ENCODE data around the gene PLXDC1. TPM values are rescaled to one million over a fixed set of nuclear protein-coding genes. Genes with fewer than 3 reads are reported as not detected.

PLXDC1 gene
- total RNA-seq (2014; rRNA removed; shearing (Covaris generic)) = 1.5 and 4.7 TPM in 2 replicates

DNA sequence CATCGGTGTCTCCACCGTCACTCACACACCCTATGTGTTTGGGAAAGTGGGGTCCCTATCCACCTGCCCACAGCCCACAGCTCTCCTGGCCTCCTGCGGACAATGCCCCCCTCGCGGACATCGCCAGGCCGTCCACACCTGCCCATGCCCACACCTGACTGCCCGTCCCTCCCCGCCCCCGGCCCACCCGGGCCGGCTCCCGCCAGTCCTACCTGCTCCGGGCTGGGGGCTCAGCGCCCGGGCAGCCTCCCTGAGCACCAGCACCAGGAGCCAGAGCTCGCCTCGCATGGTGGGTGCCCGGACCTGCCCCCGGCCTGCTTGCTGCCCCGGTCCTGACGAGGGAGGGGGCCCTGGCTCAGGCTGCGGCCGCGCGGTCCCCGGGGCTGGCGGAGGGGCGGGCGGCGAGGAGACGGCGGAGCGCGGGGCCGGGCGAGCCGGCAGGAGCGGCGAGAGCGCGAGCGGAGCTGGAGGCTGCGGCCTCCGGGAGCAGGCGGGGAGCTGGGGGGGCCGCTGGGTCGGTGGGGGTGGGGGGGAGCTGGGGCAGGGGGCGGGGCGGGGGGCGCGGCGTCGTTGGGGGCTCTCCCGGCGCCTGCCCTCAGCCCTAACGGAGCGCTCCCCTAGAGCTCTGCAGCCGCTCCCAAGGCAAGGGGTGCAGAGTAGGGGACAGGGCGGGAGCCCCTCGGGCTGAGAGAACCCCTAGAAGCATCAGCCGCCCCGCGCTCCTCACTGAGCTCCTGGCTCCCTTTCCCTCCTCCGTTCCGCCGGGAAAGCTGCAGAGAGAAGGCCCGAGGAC, at the start of gene PLXDC1:
Gene PLXDC1, minus strand, starts transcription at position 488 of the 793 bp plus-strand sequence. Its CDS starts 200 bp downstream, at position 288.
- in situ Hi-C loops (cut with HindIII; ENCODE audit: low sequenced_read_pairs) = no loop called here
- DNase-seq (ENCODE audit: low spot score) = no peak

DNA sequence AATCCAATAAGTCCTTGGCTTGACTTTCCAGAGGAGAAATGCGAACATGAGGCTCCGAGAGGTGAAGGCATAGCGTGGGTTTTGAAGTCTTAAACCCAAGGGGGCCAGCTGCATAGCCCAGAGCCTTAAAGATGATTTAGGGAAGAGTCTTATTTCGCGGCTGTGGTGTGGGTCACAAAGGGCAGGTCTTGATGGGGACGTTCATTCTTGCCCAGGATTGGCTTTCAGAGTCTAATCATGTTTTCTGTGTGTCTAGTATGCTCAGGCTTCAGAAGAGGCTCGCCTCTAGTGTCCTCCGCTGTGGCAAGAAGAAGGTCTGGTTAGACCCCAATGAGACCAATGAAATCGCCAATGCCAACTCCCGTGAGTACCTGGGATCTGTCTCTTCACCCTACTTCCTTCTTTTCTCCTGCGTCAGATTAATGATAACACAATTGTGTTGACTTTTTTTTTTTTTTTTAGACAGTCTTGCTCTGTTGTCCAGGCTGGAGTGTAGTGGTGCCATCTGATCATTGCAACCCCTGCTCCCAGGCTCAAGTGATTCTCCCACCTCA, 49.6 kb upstream of the PLXDC1 start:
- DNase-seq (ENCODE audit: low spot score) = no peak
- in situ Hi-C loops (cut with HindIII; ENCODE audit: low sequenced_read_pairs) = no loop called here

DNA sequence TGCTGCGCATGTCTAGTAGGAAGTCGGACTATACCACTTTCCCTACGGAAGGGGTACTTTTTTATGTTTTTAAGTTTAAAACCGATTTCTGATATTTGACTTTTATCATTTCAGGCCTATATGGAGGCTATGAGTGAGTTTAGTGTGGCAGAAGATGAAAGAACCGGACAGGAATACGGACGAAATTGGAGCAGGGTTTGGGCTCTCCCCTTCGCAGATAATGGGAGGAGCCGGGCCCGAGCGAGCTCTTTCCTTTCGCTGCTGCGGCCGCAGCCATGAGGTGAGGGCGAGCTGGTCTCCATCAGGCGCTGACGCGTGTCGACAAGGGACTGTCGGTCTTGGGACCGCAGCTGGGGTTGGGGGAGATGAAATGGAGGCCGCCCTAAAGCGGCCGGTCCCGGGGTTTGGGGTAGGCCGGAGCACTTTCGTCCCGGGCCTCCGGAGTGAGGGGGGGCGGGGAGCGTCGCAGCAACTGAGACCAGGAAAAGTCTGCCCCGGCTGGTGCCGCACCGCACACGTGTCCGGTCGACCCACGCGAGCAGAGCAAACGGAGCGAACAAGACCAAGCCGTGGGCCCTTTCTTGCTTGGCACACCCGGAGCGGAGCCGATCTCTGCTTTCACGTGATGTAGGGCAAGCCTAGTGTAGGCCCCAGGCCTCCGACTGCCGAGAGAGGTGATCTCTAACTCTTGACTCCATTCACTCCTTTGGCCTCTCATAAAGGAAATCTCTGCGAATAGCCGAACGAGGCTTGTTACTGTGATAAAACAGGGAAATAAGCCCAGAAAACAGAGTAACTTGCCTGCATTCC, 48.8 kb upstream of the PLXDC1 start, which contains the start of gene RPL19:
Gene RPL19, plus strand, starts transcription at position 214 of the 810 bp plus-strand sequence. Its CDS starts 62 bp downstream, at position 276.
- DNase-seq (ENCODE audit: low spot score) = no peak
- in situ Hi-C loops (cut with HindIII; ENCODE audit: low sequenced_read_pairs) = no loop called here

DNA sequence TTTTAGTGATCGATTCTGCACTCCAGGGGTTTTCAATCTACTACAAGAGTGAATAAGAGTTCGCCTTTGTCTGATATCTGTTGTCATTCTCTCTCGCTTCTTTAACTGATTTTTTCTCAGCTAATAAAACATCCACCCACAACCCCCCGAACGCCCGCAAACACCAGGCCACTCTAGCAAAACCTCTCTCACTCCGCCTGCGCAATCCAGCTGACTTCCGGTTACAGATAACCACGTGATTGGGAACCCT, 48.3 kb upstream of the PLXDC1 start:
- DNase-seq (ENCODE audit: low spot score) = peak; percentile 93
- in situ Hi-C loops (cut with HindIII; ENCODE audit: low sequenced_read_pairs) = loop anchor here (25.0 kb wide), 1 partner anchor 137 kb away; no protein-coding TSS in a partner anchor

DNA sequence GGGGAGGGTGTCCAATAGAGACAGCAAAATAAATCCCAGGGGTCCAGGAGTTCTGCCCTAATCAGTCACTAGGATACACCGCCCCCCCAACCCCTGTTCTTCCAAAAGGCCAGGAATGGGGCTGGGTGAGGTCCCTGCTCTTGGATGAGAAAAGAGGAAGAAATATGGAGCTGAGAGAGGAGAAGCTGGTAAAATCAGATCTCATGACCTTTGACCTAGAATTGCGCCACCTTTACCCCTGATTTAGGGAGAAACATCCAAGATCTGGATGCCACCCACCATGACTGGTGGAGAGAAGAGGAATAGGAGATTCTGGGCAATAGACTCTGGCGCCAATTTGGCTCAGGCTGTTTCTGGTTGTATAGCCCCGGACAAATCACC, 46.7 kb upstream of the PLXDC1 start:
- DNase-seq (ENCODE audit: low spot score) = no peak
- in situ Hi-C loops (cut with HindIII; ENCODE audit: low sequenced_read_pairs) = loop anchor here (25.0 kb wide), 1 partner anchor 136 kb away; no protein-coding TSS in a partner anchor

DNA sequence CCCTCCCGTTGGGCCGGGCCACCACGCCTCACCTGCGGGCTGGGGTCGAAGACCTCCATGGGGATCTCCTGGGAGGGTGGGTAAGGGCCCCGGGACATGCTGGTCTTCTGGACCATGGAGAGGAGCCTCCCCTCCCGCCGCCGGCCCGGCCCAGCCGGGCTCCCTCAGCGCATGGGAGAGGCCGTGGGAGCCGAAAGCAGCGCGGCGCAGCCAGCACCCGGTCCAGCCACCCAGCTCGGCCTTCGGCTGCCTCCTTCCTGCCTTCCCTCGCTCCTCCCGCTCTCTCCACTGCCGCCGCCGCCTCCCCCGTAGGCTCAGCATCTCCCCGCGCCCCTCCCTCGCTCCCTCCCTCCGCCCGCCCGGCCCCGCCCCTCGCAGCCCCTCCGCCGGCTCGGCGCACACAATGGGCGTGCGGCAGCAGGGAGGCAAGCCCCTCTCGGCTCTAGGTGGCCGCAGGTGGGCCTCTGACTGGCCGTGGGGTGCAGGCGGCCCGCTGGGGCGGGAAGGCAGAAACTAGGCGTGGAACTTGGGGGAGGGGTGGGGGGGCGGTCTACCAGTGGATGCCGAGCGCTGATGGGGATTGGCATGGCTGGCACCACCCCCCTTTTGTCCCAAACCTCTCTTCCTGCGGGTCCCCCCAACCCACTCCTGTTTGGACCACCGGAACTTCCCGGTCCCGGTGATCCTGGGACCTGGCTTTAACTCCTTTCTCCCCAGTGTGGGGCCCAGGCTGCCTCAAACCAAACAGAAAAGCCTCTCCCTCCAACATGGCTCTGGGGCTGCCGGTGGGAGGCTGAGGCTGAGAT, 46.1 kb upstream of the PLXDC1 start, which contains the start of gene CACNB1:
Gene CACNB1, minus strand, starts transcription at position 290 of the 806 bp plus-strand sequence. Its CDS starts 174 bp downstream, at position 116.
- in situ Hi-C loops (cut with HindIII; ENCODE audit: low sequenced_read_pairs) = loop anchor here (25.0 kb wide), 1 partner anchor 135 kb away; no protein-coding TSS in a partner anchor
- peak; percentile 81 for DNase-seq (ENCODE audit: low spot score)

DNA sequence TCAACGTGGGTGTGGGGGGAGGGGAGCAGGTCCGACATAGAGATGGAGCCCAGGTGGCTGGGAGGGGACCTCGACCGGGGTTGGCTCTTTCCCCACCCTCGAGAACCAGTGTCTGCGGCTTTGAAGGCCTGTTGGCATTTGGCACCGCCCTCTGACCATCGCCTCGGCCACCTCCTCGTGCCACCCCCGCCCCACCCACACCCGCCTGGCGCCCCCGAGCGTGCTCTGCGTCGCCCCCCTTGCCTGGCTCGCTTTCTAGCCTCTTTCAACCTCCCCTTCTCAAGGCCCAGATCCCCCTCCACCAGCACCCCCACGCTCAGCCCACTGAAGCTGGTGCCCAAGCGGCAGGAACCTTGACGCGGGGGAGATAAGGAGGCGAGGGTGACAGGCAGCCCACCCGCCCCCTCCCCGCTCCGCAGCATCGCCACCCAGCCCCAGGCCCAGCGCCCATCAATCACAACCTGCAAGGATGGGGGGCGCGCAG, 45.4 kb upstream of the PLXDC1 start:
- DNase-seq (ENCODE audit: low spot score) = peak; percentile 35
- in situ Hi-C loops (cut with HindIII; ENCODE audit: low sequenced_read_pairs) = loop anchor here (25.0 kb wide), 1 partner anchor 135 kb away; no protein-coding TSS in a partner anchor

DNA sequence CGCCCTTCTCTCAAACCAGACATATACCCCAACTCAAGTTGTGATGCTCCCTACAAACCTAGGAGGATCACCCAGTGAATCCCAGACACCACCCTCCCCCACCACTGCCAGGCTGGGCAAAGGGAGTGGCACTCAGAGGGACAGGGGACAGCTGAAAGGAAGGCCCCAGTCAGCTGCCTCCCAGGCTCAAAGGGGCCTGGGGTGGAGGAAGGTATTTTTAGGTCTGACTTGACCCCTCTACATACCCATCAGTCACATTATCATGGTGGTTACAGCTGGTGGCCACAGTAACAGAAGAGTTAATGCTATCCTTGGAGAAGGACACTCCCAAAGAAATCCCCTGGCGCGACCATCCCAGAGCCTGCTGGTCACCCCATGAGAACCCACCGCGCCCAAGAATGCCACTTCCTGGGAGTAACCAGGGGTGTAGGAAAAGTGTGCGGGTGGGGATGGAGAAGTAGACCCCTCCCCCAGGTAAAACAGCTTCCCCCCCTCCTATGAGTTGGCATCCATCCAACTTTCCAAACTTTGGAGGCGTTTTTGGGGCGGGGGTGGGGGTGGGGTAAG, 44.9 kb upstream of the PLXDC1 start:
- peak; percentile 21 for DNase-seq (ENCODE audit: low spot score)
- in situ Hi-C loops (cut with HindIII; ENCODE audit: low sequenced_read_pairs) = loop anchor here (25.0 kb wide), 1 partner anchor 134 kb away; no protein-coding TSS in a partner anchor

DNA sequence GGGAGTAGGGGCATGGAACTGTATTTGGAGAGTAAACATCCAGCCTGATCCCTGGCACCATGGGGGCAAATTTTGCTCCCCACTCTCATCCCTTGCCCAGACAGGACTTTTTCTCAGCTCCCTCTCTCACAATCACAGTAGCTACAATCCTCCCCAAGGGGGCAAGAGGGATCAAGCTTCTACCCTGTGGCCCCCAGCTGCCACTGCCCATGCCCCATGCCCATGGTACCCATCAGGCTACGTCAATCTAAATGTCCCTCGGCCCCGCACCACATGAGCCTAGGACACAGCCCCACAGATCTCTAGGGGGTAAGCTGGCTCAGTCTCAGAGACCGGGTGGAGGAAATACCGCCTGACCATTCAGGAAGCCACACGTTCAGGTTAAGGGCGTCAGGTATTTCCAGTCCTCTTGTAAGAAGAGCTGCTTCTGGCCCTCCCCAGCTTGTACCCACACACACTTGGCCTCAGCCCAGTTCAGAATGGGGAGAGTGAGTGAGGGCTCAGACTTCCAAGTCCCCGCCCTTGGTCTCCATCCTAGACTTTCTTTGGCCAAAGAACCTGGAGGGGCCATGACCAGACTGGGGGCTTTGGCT, 44.2 kb upstream of the PLXDC1 start:
- DNase-seq (ENCODE audit: low spot score) = peak; percentile 46
- in situ Hi-C loops (cut with HindIII; ENCODE audit: low sequenced_read_pairs) = loop anchor here (25.0 kb wide), 1 partner anchor 133 kb away; no protein-coding TSS in a partner anchor

DNA sequence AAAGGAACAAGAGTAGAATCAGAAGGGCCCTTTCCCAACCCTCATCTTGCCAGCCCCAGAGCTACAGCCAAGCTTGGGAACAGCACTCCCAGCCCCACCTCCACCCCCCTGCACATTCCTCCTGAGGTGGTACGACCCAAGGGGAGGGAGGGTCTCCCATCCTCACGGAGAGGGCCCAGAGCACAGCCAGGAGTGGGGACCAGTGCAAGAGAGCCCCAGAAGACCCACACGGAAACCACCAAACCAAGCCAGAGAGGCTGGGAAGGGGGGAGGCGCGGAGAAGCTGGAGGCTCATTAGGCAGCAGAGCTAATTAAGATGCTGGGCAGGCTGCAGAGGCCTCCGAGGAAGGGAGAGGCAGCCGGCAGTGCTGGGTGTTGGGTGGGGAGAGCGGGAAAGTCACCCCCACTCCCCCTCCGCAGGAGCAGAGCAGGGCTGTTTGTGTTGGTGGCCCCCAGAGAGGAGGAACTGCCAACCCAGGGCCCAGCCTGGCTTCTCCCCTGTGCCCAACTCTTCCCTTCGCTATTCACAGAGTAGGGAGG, 43.6 kb upstream of the PLXDC1 start:
- DNase-seq (ENCODE audit: low spot score) = peak; percentile 63
- in situ Hi-C loops (cut with HindIII; ENCODE audit: low sequenced_read_pairs) = loop anchor here (25.0 kb wide), 1 partner anchor 133 kb away; no protein-coding TSS in a partner anchor

DNA sequence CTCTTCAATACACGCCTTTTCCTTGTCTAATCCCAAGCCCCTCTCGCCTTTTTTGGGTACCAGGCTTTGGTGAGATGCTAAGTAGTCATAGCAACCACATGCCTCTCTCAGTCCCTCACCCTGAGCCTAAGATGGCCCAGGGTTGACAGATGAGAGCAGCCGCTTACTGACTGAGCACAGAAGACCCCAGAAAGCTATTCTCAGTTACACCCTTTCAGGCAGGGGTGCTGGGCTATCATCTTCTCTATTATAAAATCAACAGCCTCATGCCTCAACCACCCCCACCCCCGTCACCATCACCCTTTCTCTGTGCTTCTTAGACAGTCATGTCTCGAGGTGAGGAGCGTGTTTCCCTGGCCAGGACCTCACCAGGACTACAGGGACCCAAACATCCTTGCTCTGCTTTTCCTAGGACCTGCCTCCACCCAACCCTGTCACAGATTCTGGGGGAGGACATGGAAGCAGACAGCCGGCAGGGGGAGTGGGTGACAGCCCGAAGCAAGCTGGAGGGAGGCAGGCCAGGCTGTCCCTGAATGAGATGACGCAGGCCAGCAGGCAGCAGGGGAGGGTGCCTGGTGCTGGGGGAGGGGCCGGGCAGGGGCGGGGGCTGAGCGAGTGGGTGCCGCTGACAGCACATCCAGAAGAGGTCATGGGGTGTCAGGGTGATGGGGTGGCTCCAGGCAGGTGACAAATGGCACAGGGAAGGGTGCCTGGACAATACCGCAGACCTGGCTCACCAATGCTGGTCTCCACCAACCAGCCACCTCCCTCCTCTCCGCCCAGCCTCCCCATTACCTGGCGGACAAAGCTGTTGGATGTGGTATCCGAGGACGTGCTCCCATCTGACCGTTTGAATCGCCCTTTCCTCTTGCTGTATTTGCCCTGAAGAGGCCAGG, 42.9 kb upstream of the PLXDC1 start:
- peak; percentile 88 for DNase-seq (ENCODE audit: low spot score)
- in situ Hi-C loops (cut with HindIII; ENCODE audit: low sequenced_read_pairs) = loop anchor here (25.0 kb wide), 1 partner anchor 132 kb away; no protein-coding TSS in a partner anchor

DNA sequence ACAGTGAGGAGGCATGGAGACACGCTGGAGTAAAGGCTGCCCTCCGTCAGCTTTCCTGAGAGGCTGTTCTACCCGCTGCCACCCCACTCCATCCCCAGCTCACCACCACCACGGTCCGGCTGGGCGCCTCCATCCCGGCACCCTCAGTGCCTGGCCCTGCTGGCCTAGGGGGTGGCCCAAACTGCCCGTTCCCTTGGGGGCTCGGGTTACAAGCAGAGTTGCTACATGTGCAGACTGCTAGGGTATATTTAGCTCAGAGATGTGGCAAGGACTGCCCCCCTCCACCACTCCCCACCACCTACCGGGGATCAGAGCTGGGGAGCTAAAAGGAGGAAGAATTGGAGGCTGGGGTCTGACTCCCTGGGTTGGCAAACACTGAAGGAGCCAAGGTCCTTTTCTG, 41.9 kb upstream of the PLXDC1 start:
- in situ Hi-C loops (cut with HindIII; ENCODE audit: low sequenced_read_pairs) = loop anchor here (25.0 kb wide), 1 partner anchor 131 kb away; no protein-coding TSS in a partner anchor
- no peak for DNase-seq (ENCODE audit: low spot score)

DNA sequence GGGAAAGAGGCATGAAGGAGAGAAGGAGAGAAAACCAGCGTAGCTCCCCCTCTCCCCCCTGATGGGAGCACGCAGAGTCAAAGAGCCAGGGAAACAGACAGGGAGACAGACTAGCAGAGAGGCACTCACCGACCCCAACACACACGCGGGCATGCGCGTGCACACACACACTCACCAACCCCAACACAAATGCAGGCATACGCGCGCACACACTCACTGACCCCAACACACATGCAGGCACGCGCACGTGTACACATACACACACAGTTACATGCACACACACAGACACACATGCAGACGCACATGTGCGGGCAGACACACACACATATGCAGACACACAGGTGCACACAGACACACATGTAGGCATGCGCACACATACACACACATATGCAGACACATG, 41.5 kb upstream of the PLXDC1 start:
- no peak for DNase-seq (ENCODE audit: low spot score)
- in situ Hi-C loops (cut with HindIII; ENCODE audit: low sequenced_read_pairs) = loop anchor here (25.0 kb wide), 1 partner anchor 131 kb away; no protein-coding TSS in a partner anchor

DNA sequence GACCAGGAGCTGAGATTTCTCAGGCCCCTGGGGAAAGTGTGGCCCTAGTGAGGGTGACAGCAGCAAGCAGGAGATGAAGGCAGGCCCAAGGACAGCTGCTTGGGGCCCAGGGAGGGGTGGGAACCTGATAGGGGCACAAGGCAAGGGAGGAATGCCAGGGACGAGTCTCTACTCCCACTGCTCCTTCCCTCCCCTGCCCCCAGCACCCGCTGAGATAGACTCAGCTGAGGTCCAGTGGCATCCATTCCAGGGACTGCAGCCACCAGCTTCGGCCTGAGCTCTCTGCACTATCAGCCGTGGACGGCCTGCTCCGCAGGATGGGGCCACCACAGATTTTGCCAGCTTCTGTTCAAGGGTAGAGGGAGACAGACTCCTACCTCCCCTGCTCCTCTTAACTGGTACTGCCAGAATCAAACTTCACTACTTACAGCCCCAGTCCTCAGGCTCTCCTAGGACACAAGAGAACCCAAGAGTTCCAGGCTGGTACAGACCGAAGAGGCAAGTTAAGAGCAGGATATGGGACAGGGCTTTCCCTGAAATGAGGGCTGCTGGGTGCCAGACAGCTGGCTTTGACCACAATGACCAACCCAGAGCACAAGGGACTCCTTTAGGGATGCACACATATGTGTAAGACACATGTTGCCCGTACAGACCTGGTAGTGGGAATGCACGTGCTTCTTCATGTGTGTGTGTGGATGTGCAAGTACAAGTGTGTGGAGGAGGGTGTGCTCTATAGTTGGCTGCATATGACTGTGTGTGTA, 40.5 kb upstream of the PLXDC1 start:
- DNase-seq (ENCODE audit: low spot score) = no peak
- in situ Hi-C loops (cut with HindIII; ENCODE audit: low sequenced_read_pairs) = loop anchor here (25.0 kb wide), 1 partner anchor 130 kb away; no protein-coding TSS in a partner anchor

DNA sequence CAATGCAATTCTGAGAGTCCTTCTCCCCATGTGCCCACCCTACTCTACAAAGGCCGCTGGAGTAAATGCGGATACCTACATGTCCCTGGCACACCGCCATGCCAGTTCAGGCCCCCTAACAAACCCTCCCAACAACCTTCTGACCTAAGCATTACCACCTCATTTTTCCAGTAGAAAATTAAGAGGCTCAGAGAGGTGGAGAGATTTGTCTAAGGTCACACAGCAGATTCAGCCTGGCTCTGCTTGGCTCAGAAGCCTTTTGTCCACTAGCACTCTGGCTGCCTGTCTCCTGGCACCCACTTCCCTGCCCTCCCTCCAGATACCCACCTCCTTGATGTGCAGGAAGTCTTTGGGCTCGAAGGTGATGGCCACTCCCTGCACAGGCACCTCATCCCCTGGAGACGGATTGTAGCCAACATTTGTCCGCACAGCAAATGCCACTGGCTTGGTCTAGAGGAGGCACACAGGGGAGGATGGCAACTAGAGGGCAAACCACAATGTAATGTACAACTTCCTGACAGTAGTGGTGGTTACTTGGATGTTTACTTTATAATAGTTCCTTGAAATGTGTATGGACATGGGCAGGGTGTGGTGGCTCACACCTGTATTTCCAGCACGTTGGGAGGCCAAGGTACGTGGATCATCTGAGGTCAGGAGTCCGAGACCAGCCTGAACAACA, 35.9 kb upstream of the PLXDC1 start:
- in situ Hi-C loops (cut with HindIII; ENCODE audit: low sequenced_read_pairs) = loop anchor here (25.0 kb wide), 1 partner anchor 125 kb away; no protein-coding TSS in a partner anchor
- DNase-seq (ENCODE audit: low spot score) = no peak

Data from G401 (cell line).